Measurements from ENCODE around the gene SNX14. TPM values are rescaled to one million over a fixed set of nuclear protein-coding genes. Genes with fewer than 3 reads are reported as not detected.

Gene SNX14
- total and polyA plus RNA-seq, 10 of the 15 experiments (the other 5 are each of a cell fraction or from before 2014, with no cell fraction given), result 34.2 to 122 (median 51.0) TPM

- Histone ChIP-seq H3K9ac (ENCODE audit: control insufficient read depth, insufficient read depth, low read length) (no peak overlapping the region), H3K9me3 (replicated peaks; ENCODE audit: control insufficient read depth, insufficient read depth, low read length) (peaks cover 9% of the 10 kb centered on the region; the same call in 2 of the 3 replicates), H3K36me3 (ENCODE audit: control insufficient read depth in 2 of 2, insufficient read depth in 2 of 2, low read length in 1 of 2) (no peaks in the 10 kb centered on the region), H3K27ac (ENCODE audit: control insufficient read depth, insufficient read depth) (no peak overlapping the region), H3K4me2 (ENCODE audit: control insufficient read depth, insufficient read depth) (no peak overlapping the region), H2AFZ (ENCODE audit: control insufficient read depth, low read depth, low read length) (no peak overlapping the region), H3K4me1 (ENCODE audit: control insufficient read depth, insufficient read depth, low read length) (no peaks in the 10 kb centered on the region), H3K27me3 (replicated peaks in 1 of 2; ENCODE audit: control insufficient read depth in 2 of 2, insufficient read depth in 2 of 2, low read length in 1 of 2) (no peaks in the 10 kb centered on the region), H3K4me3 (no peak overlapping the region), H3K79me2 (ENCODE audit: control insufficient read depth, insufficient read depth, low read length) (no peaks in the 10 kb centered on the region), H4K20me1 (ENCODE audit: control insufficient read depth, insufficient read depth) (no peaks in the 10 kb centered on the region)
- ATAC-seq, result no peak
- POLR2A ChIA-PET, result interaction anchor here (1.2 kb wide), 1 partner anchor 11 kb away, joined by 3 read pairs; no protein-coding TSS in a partner anchor
- no peak for FAIRE-seq
- DNase-seq (ENCODE audit: low read depth, low spot score), result no peak
- SMC1A ChIA-PET (ENCODE audit: uncharacterized antibody, unreplicated experiment), result interaction anchor here (0.6 to 6.5 kb wide), 13 partner anchors 13 to 147 kb away, joined by 3 to 59 read pairs (median 3); no protein-coding TSS in a partner anchor
- CTCF ChIA-PET, result interaction anchor here (0.7 to 9.2 kb wide), 7 partner anchors 12 to 144 kb away, joined by 3 to 73 read pairs (median 3); no protein-coding TSS in a partner anchor
- 83% methylated on average over 5 of the region's 5 CpGs for WGBS (ENCODE audit: insufficient coverage, insufficient replicate concordance, low lambda C conversion rate, missing lambda C conversion rate)
- RAD21 ChIA-PET (ENCODE audit: unreplicated experiment), result interaction anchor here (0.7 to 1.6 kb wide), 5 partner anchors 9 to 141 kb away, joined by 3 to 9 read pairs (median 3); no protein-coding TSS in a partner anchor
- no TSS peak for BruUV-seq (replicated peaks)
- intact Hi-C loops (cut with micrococcal nuclease; ENCODE audit: unreplicated experiment), result no loop called here
- in situ Hi-C loops (cut with MboI), result no loop called here
- no peak for TF ChIP-seq CUX1 (IDR thresholded peaks at IDR 0.05; ENCODE audit: insufficient replicate concordance, low read depth, low read length)
- TF ChIP-seq ATF7 (IDR thresholded peaks at IDR 0.05; ENCODE audit: low read depth), result no peak
- TF ChIP-seq SRF (IDR thresholded peaks at IDR 0.05; ENCODE audit: low read depth in 2 of 2, low read length in 2 of 2), result no peak
- TF ChIP-seq ZNF24 (IDR thresholded peaks at IDR 0.05), result no peak
- no peak for TF ChIP-seq RELA (IDR thresholded peaks at IDR 0.05; ENCODE audit: borderline replicate concordance, partially characterized antibody)
- no peak for TF ChIP-seq CEBPB (IDR thresholded peaks at IDR 0.05; ENCODE audit: borderline replicate concordance in 1 of 2, low read depth in 2 of 2, low read length in 2 of 2)
- no peak for TF ChIP-seq E2F8 (IDR thresholded peaks at IDR 0.05; ENCODE audit: low read depth, partially characterized antibody)
- TF ChIP-seq E2F4 (IDR thresholded peaks at IDR 0.05; ENCODE audit: low read depth, low read length), result no peak
- TF ChIP-seq MYB (IDR thresholded peaks at IDR 0.05; ENCODE audit: borderline replicate concordance, low read depth, low read length), result no peak
These were observed 98.8 kb downstream of the SNX14 start for GRCh38 chr6:85494547-85495536.
